CD4-positive, alpha-beta T cell treated with Interleukin-21 for 1 hour (primary cell): Measurements from ENCODE around the gene PACS2.

Source experiments
- DNase-seq: peaks from one replicate; pipeline ENCODE4 v3.0.0-alpha.2; 2020

Gene PACS2

DNA sequence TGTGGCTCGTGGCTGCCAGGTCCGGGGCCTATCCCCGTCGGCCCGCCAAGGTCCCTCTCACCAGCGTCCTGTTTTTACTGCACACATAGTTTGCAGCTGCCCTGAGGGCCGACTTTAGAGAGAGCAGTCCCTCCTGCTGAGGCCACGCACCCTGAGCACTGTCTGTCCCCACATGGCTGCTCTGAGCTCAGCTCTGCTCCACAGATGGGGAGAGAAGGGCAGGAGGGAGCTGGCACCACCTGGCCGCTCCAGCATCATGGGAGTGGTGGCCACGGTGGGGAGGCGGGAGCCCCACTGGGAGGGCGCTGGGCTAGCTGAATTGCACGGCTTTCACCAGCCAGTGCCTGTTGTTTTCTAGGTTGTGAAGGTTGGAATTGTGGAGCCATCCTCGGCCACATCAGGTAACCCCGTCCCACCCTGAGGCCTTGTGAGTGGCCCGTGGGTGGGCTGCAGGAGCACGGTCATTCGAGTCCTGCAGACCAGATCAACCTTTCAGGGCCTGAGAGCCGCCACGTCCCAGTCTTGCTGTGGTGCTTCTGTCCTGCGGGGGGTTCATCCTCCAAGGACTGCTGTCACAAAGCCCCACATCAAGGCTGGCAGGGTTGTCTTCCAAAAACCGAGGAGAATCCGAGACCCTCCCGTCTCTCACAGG, 76.4 kb downstream of the PACS2 start:
- DNase-seq, result no peak

DNA sequence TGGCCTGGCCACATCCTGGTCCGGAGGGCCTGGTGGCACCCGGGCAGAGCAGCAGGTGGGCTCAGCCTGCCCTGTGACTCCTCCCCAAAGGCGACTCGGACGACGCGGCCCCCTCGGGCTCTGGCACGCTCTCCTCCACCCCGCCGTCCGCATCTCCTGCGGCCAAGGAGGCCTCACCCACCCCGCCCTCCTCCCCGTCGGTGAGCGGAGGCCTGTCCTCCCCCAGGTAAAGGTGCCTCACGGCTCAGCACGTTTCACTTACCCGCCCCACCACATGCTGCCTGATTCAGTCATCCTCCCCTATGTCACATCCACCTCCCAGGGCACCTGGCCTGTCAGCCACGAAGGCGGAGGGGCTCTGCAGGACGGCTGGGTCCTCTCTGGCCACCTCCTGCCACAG, 77.0 kb downstream of the PACS2 start:
- no peak for DNase-seq

DNA sequence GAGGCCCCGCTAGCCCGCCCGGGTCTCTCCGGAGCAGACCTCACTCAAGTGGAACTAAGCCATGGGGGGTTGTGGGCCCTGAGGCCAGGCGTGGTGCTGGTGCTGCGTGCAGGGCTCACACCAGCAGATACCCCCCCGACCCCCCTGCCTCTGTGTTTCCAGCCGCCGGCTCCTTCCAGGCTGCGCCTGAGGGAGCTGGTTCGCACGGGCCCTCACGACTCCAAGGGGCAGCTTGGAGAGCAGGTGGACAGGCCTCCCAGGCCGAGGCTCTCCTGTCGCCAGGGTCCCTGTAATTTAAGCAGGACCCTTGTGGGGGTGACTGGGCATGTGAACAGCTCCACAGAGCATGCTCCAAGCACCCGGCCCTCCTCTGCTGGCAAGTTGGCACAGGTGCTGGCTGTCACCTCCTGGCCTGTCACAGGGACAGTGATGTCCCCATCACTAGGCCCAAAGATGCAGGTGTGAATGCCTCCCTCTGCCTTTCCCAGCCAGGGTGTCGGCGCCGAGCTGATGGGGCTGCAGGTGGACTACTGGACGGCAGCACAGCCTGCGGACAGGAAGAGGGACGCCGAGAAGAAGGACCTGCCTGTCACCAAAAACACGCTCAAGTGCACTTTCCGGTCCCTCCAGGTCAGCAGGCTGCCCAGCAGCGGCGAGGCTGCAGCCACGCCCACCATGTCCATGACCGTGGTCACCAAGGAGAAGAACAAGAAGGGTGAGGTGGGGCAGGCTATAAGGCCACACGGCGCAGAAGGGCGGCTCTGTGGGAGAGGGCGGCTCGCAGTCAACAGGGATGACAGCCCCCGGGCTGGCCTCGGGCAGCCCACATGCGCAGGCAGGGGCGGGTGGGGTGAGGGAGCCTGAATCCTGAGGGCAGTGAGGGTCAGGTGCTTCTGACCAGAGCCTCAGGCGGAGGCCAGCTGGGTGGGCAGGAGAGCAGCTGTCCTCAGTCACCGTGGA, 77.9 kb downstream of the PACS2 start:
- no peak for DNase-seq

DNA sequence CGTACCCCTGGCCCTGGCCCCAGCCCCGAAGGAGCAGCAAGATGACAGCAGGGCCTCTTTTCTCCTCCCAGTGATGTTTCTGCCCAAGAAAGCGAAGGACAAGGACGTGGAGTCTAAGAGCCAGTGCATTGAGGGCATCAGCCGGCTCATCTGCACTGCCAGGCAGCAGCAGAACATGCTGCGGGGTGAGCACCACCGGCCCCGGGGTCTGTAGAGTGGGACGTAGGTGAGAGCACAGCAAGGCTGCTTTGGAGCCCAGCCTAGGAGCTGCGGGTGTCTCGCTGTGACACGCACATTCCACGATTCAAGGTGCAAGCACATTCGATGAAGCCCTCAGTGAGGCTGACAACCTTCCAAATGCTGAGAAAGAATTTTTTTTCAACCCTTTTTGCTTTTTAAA, 78.6 kb downstream of the PACS2 start:
- no peak for DNase-seq

DNA sequence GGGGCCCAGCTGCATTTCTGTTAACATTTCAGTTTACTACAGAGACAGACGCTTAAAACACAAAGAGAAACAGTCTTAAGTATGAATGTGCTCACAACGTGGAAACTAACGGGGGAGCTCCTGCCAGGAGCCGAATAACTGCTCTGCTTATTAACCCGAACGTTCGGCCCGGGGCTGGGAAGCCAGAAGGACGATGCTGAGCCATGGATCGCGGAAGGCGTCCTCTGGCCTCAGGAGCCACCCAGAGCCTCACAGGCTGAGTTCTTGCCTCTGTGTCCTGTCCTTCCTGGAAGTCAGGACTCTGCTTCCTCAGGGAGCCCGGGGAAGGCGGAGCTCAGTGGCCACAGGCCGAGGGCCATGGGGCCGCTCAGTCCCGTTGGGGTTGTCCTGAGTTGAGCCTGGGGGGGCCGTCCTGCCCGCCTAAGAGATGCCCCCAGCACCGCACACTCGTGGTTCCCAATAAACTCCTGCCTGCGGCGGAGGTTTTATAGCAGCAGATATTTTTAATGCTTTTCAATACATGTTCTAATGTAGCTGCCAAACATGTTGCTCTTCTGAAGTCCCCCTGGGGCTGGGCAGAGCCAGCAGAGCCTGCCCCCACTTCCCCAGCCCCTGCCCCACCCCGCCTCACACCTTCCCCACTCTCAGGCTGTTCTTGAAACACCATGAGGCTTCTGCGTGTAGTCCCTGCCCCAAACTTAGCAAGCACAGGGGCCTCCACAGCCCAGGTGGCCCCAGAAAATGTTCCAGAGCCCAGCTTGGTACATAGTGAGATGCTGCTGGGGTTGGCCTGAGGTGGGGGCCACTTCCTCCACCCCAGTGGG, 80.4 kb downstream of the PACS2 start:
- no peak for DNase-seq

DNA sequence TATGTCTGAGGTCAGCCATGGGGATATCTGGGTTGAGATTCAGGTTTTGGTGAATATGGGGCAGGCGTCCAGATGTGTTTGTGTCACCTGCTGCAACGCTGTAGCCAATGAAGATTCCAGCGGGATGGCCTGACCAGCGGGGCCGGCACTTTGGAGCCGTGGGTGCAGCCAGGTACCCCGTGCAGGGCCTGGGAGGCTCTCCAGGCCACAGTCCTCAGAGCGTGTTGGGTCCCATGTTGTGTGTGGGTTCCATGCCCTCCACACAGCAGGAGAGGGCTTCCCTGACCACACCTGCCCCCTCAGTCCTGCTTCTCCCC, 80.9 kb downstream of the PACS2 start:
- no peak for DNase-seq

DNA sequence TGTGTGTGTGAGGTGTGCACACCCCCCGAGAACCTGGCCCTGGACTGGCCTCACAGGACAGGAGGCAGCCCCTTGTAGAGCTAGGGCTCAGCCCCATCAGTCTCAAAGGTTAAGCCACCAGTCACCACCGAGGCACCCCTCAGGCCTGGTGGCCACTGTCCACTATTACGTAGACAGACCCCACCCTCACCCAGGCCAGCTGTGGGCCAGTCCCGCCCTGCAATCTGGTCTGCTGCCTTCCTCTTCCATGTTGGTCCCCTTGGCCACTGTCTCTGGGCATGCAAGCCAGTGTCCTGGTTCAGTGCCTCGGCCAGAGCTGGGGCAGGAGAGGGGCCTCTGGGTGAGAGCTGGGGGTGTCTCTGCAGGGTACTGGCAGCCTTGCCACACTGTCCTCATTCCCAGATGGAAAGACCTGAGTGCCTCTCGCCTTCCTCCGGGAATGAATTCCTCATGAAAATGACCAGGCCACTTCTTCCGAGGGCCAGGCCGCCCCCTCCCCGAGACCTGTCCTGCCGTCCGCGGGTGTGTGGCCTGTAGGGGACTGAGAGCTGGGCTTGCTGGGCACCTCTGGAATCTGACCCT, 82.9 kb downstream of the PACS2 start:
- no peak for DNase-seq

DNA sequence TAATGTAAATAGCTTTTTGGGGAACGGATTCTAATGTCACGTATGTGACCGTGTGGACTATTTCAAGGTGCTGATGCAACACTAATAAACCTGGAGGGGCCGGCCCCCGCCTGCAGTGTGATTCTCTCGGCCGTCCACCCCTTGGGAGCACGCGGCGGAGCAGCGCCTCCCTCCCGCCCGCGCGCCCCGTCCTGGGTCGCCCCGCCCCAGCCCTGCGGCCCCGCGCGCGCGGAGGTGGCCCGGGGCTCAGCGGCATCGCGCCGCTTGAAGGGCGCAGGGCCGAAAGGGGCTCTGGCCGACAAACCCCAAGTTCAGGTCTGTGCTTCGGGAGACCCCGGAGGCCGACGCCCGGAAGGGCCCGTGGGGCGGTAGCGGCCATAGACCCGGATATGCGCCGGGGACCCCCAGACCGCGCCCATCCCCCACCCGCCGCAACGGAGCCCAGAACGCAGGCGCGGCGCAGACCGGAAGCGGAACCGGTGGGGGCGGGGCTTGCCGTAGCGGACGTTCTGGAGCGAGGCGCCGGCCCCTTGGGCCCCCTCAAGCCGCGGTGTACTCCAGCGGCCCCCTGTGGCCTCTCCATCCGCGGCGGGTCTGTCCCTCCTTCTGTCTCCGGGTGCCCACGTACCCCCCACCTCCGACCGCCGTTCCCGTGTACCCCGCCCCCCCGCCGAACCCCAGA, 83.6 kb downstream of the PACS2 start, which contains the start of gene TEX22:
TEX22 (plus strand) TSS at position 495 of the 682 bp plus-strand sequence. CDS start 803 bp downstream, outside the sequence.
- peak; percentile 87 for DNase-seq

DNA sequence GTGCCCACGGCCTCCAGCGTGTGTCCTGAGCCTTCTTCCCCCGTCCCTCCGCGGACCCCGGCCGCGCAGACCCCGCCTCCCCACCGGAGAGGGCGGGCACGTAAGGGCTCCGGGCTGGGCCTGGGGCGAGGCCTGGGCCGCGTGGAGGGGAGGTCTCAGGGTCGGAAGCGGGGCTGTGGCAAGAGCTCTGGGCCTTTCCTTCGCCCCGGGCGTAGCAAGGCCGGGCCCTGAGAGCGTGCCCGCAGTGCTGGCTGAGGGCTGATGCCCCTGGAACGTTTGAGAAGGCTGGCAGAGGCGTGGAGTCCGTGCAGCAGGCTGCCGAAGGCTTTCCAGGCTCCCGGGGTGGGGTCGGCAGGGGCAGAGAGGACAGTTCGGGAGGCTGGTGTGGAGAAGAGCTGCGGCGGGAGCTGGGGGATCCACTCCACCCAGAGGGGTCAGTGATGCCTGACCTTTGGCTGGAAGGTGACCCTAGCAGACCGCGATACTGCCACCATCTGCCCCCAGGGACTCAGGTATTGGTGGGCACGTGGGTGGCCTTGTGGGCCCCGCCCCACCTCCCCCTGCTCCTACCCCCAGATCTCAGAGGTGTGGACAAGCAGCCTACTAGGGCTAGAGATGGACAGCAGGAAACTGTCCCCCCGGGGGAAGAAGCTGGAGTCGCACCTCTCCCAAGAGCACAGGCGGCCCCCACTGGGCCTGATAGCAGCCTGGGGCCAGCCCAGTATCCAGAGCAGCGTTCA, 84.3 kb downstream of the PACS2 start:
- DNase-seq, result no peak

DNA sequence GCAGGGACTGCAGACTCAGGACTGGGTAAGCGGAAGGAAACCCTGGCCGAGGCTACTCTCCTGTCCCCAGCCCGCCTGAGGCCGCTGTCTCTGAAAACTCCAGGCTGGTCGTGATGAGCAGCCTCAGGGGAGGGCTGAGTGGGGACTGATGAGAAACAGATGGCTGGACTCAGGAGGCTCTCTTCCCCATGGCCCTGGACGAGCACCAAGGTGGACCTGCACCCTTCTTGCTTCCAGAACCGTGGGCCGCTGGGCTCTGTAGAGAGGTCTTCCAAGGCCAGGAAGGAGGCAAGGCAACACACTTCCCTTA, 84.9 kb downstream of the PACS2 start:
- no peak for DNase-seq

DNA sequence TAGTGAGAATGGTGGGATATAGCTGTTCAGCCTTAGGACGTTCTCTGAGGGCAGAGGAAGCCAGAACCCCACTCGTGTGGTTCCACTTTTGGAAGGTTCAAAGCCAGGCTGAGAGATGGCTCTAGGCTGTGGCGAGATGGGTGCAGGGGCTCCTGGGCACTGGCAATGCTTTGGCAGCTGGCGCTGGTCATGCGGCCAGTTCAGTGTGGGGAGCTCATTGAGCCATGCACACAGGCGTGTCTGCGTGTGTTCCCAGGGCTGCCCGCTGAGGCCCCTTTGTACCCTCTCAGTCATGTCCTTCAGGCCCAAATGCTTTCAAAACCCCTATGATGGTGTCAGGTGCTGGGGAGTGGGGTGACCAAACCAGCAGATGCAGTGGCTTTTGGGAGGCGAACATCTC, 85.5 kb downstream of the PACS2 start:
- DNase-seq, result no peak

DNA sequence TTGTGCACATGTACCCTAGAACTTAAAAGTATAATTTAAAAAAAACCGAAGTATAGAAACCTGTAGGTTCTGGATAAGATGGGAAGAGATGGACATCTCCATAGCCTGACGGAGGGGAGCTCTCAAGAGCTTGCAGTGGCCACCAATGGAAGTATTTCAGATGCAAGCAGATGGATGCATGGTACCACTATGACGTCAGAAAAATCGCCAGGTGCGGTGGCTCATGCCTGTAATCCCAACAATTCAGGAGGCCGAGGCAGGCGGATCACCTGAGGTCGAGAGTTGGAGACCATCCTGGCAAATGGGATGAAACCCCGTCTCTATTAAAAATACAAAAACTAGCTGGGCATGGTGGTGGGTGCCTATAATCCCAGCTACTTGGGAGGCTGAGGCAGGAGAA, 87.2 kb downstream of the PACS2 start:
- no peak for DNase-seq

DNA sequence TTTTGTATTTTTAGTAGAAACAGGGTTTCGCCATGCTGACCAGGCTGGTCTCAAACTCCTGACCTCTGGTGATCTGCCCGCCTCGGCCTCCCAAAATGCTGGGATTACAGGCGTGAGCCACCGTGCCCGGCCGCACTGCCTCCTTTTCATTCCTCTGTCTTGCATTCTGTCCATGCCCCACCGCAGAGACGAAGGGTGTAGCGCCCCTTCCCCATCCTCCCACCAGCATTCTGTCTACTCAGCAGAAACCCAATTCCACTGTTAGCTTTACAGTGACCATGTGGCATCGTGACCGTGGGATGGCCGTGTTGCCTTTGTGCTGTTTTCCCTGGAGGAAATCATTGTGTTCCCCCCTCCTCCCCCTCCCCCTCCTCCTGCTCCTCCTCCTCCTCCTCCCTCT, 94.0 kb downstream of the PACS2 start:
- DNase-seq, result no peak

DNA sequence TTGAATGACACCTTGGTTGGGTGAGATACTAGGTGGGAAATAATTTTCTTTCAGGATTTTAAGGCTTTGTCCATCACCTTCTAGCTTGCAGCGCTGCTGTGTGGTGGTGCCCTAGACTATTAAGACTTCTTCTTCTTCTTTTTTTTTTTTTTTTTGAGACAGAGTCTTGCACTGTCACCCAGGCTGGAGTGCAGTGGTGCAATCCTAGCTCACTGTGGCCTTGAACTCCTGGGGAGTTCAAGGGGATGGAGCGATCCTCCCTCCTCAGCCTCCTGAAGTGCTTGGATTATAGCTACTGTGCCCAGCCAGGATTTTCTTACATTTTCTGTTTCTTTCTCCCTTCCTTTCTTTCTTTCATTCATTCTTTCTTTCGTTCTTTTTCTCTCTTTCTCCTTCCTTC, 94.8 kb downstream of the PACS2 start:
- DNase-seq, result no peak

DNA sequence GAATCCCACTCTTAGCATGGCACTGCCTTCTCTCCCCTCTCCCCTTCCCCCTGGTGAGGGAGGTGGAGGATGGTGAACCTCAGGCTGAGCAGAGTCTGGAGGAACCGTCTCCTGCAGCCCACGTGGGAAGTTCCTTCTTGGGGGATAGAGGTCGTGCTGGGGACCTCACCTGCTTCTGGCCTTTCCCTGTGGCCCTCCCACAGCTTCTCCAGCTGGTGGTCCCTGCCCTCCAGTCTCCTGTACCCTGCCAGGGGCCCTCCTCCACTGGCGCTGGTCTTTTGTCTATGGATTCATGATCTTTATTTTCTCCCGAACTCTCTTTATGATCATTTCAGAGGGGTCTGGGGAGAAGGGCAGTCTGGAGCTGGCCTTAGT, 96.1 kb downstream of the PACS2 start:
- DNase-seq, result no peak

DNA sequence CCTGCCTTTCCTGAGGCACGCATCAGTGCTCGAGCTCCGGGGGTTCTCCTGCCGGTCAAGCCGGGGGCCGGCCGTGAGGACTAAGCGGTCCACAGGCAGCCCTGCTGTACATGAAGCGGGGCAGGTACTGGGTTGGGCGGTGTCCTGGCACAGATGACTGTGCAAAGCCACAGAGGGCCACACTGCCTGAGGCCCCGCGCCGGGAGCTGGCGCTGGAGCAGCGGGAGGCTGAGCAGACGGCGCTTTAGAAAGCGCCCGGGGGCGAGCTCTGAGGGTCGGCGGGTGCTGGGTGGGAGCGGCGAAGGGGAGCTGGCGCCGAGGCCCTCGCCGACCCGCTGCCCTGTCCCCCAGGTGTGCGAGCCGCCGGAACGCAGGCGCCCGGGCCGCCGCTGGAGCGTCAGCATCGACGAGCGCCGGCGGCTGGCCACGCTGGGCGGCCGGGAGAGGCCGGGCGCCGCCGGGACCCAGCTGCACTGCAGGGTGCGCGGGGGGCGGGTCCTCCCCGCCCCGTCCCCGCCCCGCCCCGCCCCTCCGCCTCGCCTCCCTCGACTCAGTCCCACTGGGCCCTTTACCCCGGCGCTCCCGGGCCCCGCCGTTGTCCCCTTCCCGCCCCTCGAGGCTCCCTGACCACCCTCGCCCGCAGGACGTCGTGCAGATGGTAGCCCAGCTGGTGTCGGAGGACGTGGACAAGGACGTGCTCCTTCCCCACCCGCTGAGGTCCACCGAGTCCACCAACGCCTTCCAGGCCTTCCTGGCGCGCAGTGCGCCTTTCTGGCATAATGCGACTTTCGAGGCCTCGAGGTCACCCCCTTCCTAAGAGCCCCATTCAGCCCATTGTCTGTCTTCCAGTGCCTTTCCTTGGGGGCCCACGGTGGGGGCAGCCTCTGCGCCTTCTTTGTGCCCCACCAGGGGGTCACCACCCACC, 96.7 kb downstream of the PACS2 start:
- no peak for DNase-seq

DNA sequence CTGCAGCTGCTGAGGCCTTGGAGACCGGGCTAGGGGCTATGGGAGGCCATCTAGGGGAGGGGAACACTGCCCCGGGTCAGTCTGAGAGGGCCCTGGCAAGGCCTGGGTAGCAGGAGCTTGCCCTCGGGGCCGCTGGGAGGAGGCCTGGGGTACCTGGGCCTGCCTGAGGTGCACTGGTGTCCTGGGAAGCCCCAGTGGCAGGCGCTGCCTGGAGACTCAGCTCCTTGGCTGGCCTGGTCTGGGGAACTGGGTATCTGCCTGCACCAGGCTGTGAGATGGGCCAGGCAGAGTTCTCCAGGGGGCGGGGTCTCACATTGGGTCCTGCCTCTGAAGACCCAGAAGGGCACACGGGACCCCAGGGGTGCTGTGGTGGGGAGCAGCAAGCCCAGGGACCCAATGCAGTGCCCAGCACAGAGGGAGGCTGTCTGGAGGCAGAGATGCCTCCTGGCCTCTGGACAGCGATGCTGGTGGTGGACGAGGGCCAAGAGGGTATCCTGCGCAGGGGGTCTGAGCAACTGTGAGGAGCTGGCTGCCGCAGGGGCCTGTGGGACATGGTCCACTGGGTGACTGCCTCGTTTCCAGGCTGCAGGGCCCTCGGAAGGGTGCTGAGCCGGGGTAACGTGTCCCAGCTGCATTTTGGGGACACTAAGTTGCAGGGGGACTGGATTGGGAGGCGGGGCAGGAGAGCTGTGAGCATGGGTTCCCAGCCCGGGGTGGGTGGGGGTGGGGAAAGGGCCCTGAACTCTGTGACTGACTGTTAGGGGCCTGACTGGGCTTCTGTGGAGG, 97.6 kb downstream of the PACS2 start:
- no peak for DNase-seq

DNA sequence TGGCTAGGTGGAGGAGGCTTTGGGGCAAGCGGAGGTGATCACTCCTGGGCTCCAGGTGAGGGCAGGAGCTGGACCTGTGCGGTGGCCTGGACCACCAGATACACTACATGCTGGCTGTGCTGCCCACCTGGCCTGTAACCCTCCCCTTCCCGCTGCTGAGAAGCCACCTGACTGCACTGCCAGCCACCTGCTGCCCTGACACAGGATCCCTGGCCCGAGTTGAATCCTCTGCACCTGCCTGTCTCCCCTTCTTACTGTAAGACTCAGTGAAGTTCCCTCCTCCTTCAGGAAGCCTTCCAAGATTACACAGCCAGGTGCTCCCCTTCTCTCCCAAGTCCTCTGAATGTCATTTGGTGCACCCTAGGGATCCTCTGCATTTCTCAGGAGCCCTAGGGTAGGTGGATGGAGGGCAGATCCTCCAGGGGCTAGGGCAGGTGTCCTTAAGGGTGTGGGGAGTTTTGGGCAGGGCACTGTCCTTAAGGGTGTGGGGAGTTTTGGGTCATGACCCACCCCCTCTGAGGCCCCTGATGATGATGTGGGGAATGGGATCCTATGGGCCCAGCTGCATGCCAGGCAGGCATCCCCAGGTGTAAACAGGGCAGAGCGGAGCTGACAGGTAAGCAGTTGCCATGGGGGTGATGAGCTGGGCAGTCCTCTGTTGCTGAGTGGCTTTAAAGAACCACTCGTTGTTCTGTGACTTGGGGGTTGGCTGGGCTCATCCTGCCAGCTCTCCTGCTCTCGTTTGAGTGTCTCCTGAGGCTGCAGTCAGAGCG, 98.4 kb downstream of the PACS2 start:
- no peak for DNase-seq

DNA sequence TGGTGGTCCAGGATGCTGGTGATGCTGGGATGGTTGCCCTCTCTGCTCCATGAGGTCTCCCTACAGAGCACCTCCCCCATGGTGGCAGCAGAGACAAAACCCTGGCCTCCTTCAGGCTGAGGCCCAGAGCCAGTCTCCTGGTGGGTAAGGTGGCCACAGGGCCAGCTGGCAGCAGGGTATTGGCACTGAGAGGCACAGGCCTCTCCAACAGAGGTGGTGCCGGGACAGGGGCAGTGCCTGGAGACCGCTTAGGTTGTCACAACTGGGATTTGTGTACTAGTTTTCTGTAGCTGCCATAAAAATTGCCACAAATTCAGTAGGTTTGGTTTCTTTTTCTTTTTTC, 99.0 kb downstream of the PACS2 start:
- DNase-seq, result no peak
